HCT116 (cell line): ENCODE data around the gene EFCAB13. TPM values are rescaled to one million over a fixed set of nuclear protein-coding genes. Genes with fewer than 3 reads are reported as not detected.
A peak's percentile ranks its signal among the peaks of the same experiment; 100 is the strongest.

Experiments
- ATAC-seq: fragments of 200-7000 bp; cut with Tn5 transposase; 2 replicates; pipeline ENCODE4 v1.9.1; 2020; ENCODE audit warnings: mild to moderate bottlenecking, moderate library complexity
- BruUV-seq: library from RNA; stranded (reverse); fragments of 400-500 nt; replicated peaks from 2 replicates; lab custom pipeline; 2021; lab: Mats Ljungman, UMichigan
- CTCF ChIA-PET: fragments of 300-600 bp; sonication (Branson Sonifier 250); formaldehyde crosslinking; loops from one replicate; lab custom pipeline; 2021; ENCODE audit warnings: antibody characterized with exemption; lab: Charles Lee
- POLR2A ChIA-PET: fragments of 300-600, 350-600 bp; sonication (Branson Sonifier 250); formaldehyde crosslinking; loops from one replicate; lab custom pipeline; 2021; ENCODE audit warnings: antibody characterized with exemption; lab: Charles Lee
- RAD21 ChIA-PET, 2 experiments: fragments of 300-600 bp; sonication (Branson Sonifier 250); formaldehyde crosslinking; loops; one replicate each; lab custom pipeline; 2023; ENCODE audit warnings: low total read pairs in 2 of 2; ENCODE audit not compliant: uncharacterized antibody in 2 of 2, unreplicated experiment in 2 of 2, low non-redundant PET in 1 of 2; lab: Charles Lee
- DNase-seq: peaks from one replicate; pipeline ENCODE4 v3.0.0-alpha.2; 2010; ENCODE audit warnings: low read depth, low spot score
- H2AFZ ChIP-seq: fragments of 200-600 bp; shearing (Covaris generic), sonication (generic); 2 replicates; pipeline ENCODE4 v1.6.1; 2017; ENCODE audit warnings: low read depth, mixed run types, mixed read lengths, antibody characterized with exemption, low read length; ENCODE audit not compliant: poor library complexity, severe bottlenecking
- H3K27ac ChIP-seq: 2 replicates; pipeline ENCODE4 v1.5.1; 2012; ENCODE audit warnings: low read depth, low read length
- H3K27me3 ChIP-seq: fragments of 200-600 bp; sonication (generic); 2 replicates; pipeline ENCODE4 v1.6.1; 2016; ENCODE audit warnings: mixed run types, low read length, mixed read lengths; ENCODE audit not compliant: insufficient read depth
- H3K36me3 ChIP-seq, 2 experiments: fragments of 200-500 bp in 1 of 2; fragments of 200-600 bp in 1 of 2; sonication (Bioruptor generic) in 1 of 2; sonication (generic) in 1 of 2; 2 replicates each; pipeline versions ENCODE4 v1.5.1 to v1.6.1; 2014 to 2016; ENCODE audit warnings: low read length in 2 of 2, inconsistent platforms in 1 of 2, mixed read lengths in 1 of 2, mixed run types in 1 of 2; ENCODE audit not compliant: insufficient read depth in 2 of 2, control insufficient read depth in 1 of 2
- H3K4me1 ChIP-seq, 2 experiments: fragments of 200-600 bp in 1 of 2; sonication (generic) in 1 of 2; 2 replicates each; pipeline versions ENCODE4 v1.5.1 to v1.6.1; 2012 to 2017; ENCODE audit warnings: low read length in 2 of 2, inconsistent platforms in 1 of 2, mild to moderate bottlenecking in 1 of 2, mixed read lengths in 1 of 2, mixed run types in 1 of 2, moderate library complexity in 1 of 2; ENCODE audit not compliant: insufficient read depth in 2 of 2, control insufficient read depth in 1 of 2
- H3K4me2 ChIP-seq: fragments of 200-600 bp; sonication (generic); 2 replicates; pipeline ENCODE4 v1.6.1; 2017; ENCODE audit warnings: mixed run types, low read length, mixed read lengths
- H3K4me3 ChIP-seq, 2 experiments: fragments of 200-600 bp in 1 of 2; sonication (generic) in 1 of 2; replicated peaks in 1 of 2; 2 replicates each; pipeline ENCODE4 v1.5.1; 2011 to 2016; ENCODE audit warnings: low read length in 2 of 2, control low read depth in 1 of 2, low read depth in 1 of 2, mild to moderate bottlenecking in 1 of 2, mixed read lengths in 1 of 2, mixed run types in 1 of 2
- H3K79me2 ChIP-seq: fragments of 200-600 bp; sonication (generic); 2 replicates; pipeline ENCODE4 v1.6.1; 2017; ENCODE audit warnings: mild to moderate bottlenecking, mixed run types, low read length, moderate library complexity, mixed read lengths; ENCODE audit not compliant: insufficient read depth
- H3K9ac ChIP-seq: fragments of 200-600 bp; sonication (generic); 2 replicates; pipeline ENCODE4 v1.6.1; 2016; ENCODE audit warnings: low read length, mixed read lengths
- H3K9me2 ChIP-seq: fragments of 200-600 bp; sonication (generic), shearing (Covaris generic); 2 replicates; pipeline ENCODE4 v1.6.1; 2017; ENCODE audit warnings: mixed run types, mild to moderate bottlenecking, moderate library complexity; ENCODE audit not compliant: insufficient read depth
- H3K9me3 ChIP-seq, 2 experiments: fragments of 200-500 bp in 1 of 2; fragments of 200-600 bp in 1 of 2; sonication (Bioruptor generic) in 1 of 2; sonication (generic) in 1 of 2; 2 replicates each; pipeline ENCODE4 v1.6.1; 2014 to 2017; ENCODE audit warnings: low read length in 2 of 2, mixed read lengths in 2 of 2, inconsistent platforms in 1 of 2, low read depth in 1 of 2, mild to moderate bottlenecking in 1 of 2, mixed run types in 1 of 2, moderate library complexity in 1 of 2; ENCODE audit not compliant: control insufficient read depth in 1 of 2, insufficient read depth in 1 of 2
- H4K20me1 ChIP-seq: fragments of 200-600 bp; sonication (generic), shearing (Covaris generic); 2 replicates; pipeline ENCODE4 v1.6.1; 2017; ENCODE audit warnings: mixed run types, mild to moderate bottlenecking, moderate library complexity; ENCODE audit not compliant: insufficient read depth
- CBX3 ChIP-seq: IDR thresholded peaks from 2 replicates; pipeline ENCODE4 v1.6.1; 2012; ENCODE audit warnings: low read depth
- EZH2phosphoT487 ChIP-seq: fragments of 200-600 bp; IDR thresholded peaks from 2 replicates; pipeline ENCODE4 v1.6.1; 2018; ENCODE audit warnings: antibody characterized with exemption, borderline replicate concordance
- FOSL1 ChIP-seq: IDR thresholded peaks from 2 replicates; pipeline ENCODE4 v1.6.1; 2012; ENCODE audit warnings: low read depth
- POLR2AphosphoS5 ChIP-seq: IDR thresholded peaks from 2 replicates; pipeline ENCODE4 v1.6.1; 2011; ENCODE audit warnings: mild to moderate bottlenecking, low read depth, low read length, moderate library complexity
- SIN3A ChIP-seq: IDR thresholded peaks from 2 replicates; pipeline ENCODE4 v1.6.1; 2012; ENCODE audit warnings: low read depth
- SRF ChIP-seq: IDR thresholded peaks from 2 replicates; pipeline ENCODE4 v1.6.1; 2012; ENCODE audit warnings: low read depth
- TCF7L2 ChIP-seq: IDR thresholded peaks from 2 replicates; pipeline ENCODE4 v1.7.0; 2011; ENCODE audit warnings: borderline replicate concordance, inconsistent platforms; ENCODE audit not compliant: insufficient read depth, insufficient read length; ENCODE audit errors: extremely low read depth
- intact Hi-C: fragments of 100-400 bp; cut with micrococcal nuclease; formaldehyde crosslinking; loops from 2 replicates; pipeline ENCODE4 v1.10.0; 2022
- total RNA-seq: library from RNA; stranded (reverse); gene quantifications from one replicate; pipeline ENCODE4 v1.2.1, GENCODE V29; 2021; ENCODE audit not compliant: unreplicated experiment
- TF ChIP-seq, protein P1 (sequence below), 3 experiments: fragments of 200-600 bp in 1 of 3; sonication (generic) in 1 of 3; IDR thresholded peaks in 2 of 3; conservative IDR thresholded peaks in 1 of 3; 2 replicates each; pipeline ENCODE4 v1.5.1; 2012 to 2017; ENCODE audit warnings: low read depth in 2 of 3, low read length in 2 of 3, antibody characterized with exemption in 1 of 3, borderline replicate concordance in 1 of 3, control low read depth in 1 of 3, mild to moderate bottlenecking in 1 of 3, mixed read lengths in 1 of 3, mixed run types in 1 of 3, moderate library complexity in 1 of 3; ENCODE audit not compliant: insufficient read depth in 1 of 3
- TF ChIP-seq, protein P2 (sequence below): IDR thresholded peaks from 2 replicates; pipeline ENCODE4 v1.6.1; 2012

The EFCAB13 gene
- total RNA-seq, 1 experiment from 2014 or later = not detected

DNA sequence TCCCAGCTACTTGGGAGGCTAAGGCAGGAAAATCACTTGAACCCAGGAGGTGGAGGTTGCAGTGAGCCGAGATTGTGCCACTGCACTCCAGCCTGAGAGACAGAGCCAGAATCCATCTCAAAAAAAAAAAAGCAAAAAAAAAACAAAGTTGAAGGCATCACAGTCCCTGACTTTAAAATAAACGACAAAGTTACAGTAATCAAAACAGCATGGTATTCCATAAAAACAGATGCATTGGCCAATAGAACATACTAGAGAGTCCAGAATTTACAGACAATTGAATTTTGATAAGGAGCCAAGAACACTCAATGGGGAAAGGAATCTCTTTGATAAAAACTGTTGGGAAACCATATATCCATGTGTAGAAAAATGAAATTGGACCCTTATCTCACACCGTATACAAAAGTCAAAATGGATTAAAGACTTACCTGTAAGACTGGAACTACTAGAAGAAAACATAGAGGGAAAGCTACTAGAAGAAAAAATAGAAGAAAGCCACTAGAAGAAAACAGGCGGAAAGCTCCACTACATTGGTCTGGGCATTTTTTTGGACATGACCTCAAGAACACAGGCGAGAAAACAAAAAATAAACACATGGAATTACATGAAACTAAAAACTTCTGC lies 2.8 kb upstream of the EFCAB13 start:
- Histone ChIP-seq H3K9me2 (no peaks in the 10 kb centered on the region), H3K4me3 (no peak overlapping the region), H3K36me3 (no peaks in the 10 kb centered on the region), H4K20me1 (no peaks in the 10 kb centered on the region), H3K9me3 (peaks cover 3 to 5% of the 10 kb centered on the region in 2 experiments; a peak in 1 of 4 replicates), H3K79me2 (no peaks in the 10 kb centered on the region), H3K4me1 (no peaks in the 10 kb centered on the region), H3K27me3 (no peaks in the 10 kb centered on the region), H3K27ac (no peak overlapping the region), H2AFZ (no peak overlapping the region), H3K9ac (no peak overlapping the region), H3K4me2 (no peak overlapping the region)
- TF ChIP-seq POLR2AphosphoS5 (no peak), TCF7L2 (no peak), SIN3A (no peak), SRF (no peak), CBX3 (peak; percentile 65; the same call in 1 of the 2 replicates), FOSL1 (no peak), EZH2phosphoT487 (no peak)
- TF ChIP-seq, protein P1, sequence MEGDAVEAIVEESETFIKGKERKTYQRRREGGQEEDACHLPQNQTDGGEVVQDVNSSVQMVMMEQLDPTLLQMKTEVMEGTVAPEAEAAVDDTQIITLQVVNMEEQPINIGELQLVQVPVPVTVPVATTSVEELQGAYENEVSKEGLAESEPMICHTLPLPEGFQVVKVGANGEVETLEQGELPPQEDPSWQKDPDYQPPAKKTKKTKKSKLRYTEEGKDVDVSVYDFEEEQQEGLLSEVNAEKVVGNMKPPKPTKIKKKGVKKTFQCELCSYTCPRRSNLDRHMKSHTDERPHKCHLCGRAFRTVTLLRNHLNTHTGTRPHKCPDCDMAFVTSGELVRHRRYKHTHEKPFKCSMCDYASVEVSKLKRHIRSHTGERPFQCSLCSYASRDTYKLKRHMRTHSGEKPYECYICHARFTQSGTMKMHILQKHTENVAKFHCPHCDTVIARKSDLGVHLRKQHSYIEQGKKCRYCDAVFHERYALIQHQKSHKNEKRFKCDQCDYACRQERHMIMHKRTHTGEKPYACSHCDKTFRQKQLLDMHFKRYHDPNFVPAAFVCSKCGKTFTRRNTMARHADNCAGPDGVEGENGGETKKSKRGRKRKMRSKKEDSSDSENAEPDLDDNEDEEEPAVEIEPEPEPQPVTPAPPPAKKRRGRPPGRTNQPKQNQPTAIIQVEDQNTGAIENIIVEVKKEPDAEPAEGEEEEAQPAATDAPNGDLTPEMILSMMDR (IDR thresholded peaks at IDR 0.05 in 2 of 3, conservative IDR thresholded peaks at IDR 0.05 in 1 of 3; ENCODE audit: borderline replicate concordance in 1 of 3, insufficient read depth in 1 of 3, low read depth in 2 of 3, low read length in 2 of 3) = no peak
- TF ChIP-seq, protein P2, sequence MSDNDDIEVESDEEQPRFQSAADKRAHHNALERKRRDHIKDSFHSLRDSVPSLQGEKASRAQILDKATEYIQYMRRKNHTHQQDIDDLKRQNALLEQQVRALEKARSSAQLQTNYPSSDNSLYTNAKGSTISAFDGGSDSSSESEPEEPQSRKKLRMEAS = no peak
- RAD21 ChIA-PET = no interaction called here
- DNase-seq (no peak), ATAC-seq (no peak)
- CTCF ChIA-PET = interaction anchor here (0.6 kb wide), 1 partner anchor 179 kb away, joined by 3 read pairs; no protein-coding TSS in a partner anchor
- POLR2A ChIA-PET = no interaction called here
- BruUV-seq = no TSS peak
- intact Hi-C loops = no loop called here
